ENCODE data around the gene GINS2.

Gene GINS2

GRCh38 chr16:85724936-85725335, 36.2 kb upstream of the GINS2 start:
- Histone ChIP-seq H3K9me3 (ENCODE audit: control insufficient read depth, low read length) (peaks cover 2% of the 10 kb centered on the region), H3K9ac (ENCODE audit: low read length) (no peak overlapping the region), H3K36me3 (ENCODE audit: control insufficient read depth, insufficient read depth, low read length, severe bottlenecking) (no peaks in the 10 kb centered on the region), H3K4me3 (ENCODE audit: low read length) (no peak overlapping the region), H3K27me3 (replicated peaks; ENCODE audit: control insufficient read depth, insufficient read depth, low read length) (no peaks in the 10 kb centered on the region), H3K4me1 (ENCODE audit: control insufficient read depth, insufficient read depth, low read length) (no peaks in the 10 kb centered on the region)
- DNase-seq (ENCODE audit: low read depth), result no peak

GRCh38 chr16:85724126-85724879, 35.5 kb upstream of the GINS2 start:
- H3K4me1 ChIP-seq (ENCODE audit: control insufficient read depth, insufficient read depth, low read length), result no peaks in the 10 kb centered on the region
- no peaks in the 10 kb centered on the region for H3K36me3 ChIP-seq (ENCODE audit: control insufficient read depth, insufficient read depth, low read length, severe bottlenecking)
- no peak overlapping the region for H3K4me3 ChIP-seq (ENCODE audit: low read length)
- peaks cover 2% of the 10 kb centered on the region for H3K9me3 ChIP-seq (ENCODE audit: control insufficient read depth, low read length)
- DNase-seq (ENCODE audit: low read depth), result no peak
- no peaks in the 10 kb centered on the region for H3K27me3 ChIP-seq (replicated peaks; ENCODE audit: control insufficient read depth, insufficient read depth, low read length)
- H3K9ac ChIP-seq (ENCODE audit: low read length), result no peak overlapping the region

DNA sequence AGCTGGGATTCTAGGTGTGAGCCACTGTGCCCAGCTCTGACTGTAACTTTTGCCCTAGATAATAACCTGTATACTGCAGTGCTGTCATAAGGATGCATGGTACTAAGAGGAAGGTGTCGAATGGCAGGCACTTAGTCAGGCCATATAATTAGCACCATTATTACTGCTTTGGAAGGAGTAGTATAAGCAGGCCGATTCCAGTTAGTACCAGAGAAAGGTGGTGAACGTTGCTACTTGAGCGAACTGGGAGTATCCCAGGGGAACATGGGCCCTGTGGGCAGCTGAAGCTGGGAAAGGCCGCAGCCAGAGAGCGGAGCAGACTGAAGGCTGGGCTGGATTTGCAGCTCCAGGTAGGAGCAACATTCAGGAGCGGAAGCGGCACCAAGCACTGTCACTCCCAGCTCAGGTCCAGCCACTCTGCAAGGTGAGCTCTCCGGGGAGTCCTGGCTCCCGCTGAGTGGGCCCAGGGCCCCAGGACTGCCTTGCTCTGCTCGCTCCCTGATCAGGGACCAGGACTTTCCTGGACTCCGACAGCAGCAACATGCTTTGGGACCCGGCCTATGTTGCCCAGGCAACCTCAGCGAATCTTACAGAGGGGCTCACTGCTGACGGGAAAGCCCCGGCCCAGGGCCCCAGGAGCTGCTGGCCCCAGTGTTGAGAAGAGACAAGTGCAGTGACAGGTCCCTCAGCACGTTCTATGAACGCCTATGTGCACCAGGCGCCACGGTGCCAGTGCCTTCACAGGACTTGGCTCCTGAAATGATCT, 33.6 kb upstream of the GINS2 start:
- H3K4me3 ChIP-seq (ENCODE audit: low read length), result no peak overlapping the region

GRCh38 chr16:85720302-85720637, 31.5 kb upstream of the GINS2 start:
- DNase-seq (ENCODE audit: low read depth), result no peak
- no peaks in the 10 kb centered on the region for H3K9me3 ChIP-seq (ENCODE audit: control insufficient read depth, low read length)
- H3K4me1 ChIP-seq (ENCODE audit: control insufficient read depth, insufficient read depth, low read length), result peaks cover 2% of the 10 kb centered on the region
- H3K9ac ChIP-seq (ENCODE audit: low read length), result no peak overlapping the region
- no peak overlapping the region for H3K4me3 ChIP-seq (ENCODE audit: low read length)
- peaks cover 9% of the 10 kb centered on the region for H3K27me3 ChIP-seq (replicated peaks; ENCODE audit: control insufficient read depth, insufficient read depth, low read length)
- no peaks in the 10 kb centered on the region for H3K36me3 ChIP-seq (ENCODE audit: control insufficient read depth, insufficient read depth, low read length, severe bottlenecking)

More for the DNA sequence above, 33.6 kb upstream of the GINS2 start:
- Histone ChIP-seq H3K9me3 (ENCODE audit: control insufficient read depth, low read length) (peaks cover 2% of the 10 kb centered on the region), H3K27me3 (replicated peaks; ENCODE audit: control insufficient read depth, insufficient read depth, low read length) (no peaks in the 10 kb centered on the region), H3K9ac (ENCODE audit: low read length) (no peak overlapping the region), H3K4me1 (ENCODE audit: control insufficient read depth, insufficient read depth, low read length) (no peaks in the 10 kb centered on the region), H3K36me3 (ENCODE audit: control insufficient read depth, insufficient read depth, low read length, severe bottlenecking) (no peaks in the 10 kb centered on the region)
- no peak for DNase-seq (ENCODE audit: low read depth)

DNA sequence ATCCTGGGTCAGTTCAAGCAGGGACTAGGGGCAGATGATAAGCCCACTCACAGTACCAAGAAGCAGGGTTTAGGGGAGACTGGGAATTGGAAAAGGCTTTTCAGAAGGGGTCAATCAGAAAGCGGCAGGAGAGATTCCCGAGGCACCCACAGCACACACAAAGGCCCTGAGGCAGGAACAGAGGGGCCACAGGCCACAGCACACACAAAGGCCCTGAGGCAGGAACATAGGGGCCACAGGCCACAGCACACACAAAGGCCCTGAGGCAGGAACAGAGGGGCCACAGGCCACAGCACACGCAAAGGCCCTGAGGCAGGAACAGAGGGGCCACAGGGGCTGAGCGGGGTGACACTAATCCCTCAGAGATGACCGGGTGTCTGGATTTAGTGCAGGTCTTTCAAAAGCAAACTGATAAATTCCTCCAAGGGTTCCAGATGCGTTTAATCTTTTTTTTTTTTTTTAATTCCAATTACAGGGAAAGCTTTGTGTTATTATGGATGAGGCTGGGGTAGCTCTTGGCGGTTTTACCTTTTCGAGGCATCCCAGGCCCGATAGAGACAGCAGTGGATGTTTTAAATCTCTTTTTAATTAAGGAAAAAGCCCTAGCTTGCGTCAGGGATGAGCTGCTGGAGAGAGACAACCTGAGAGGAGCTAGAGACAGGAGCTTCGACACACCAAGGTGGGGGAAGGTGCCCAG, 31.0 kb upstream of the GINS2 start:
- Histone ChIP-seq H3K4me3 (ENCODE audit: low read length) (no peak overlapping the region), H3K27me3 (replicated peaks; ENCODE audit: control insufficient read depth, insufficient read depth, low read length) (peaks cover 9% of the 10 kb centered on the region), H3K9ac (ENCODE audit: low read length) (no peak overlapping the region), H3K4me1 (ENCODE audit: control insufficient read depth, insufficient read depth, low read length) (peaks cover 5% of the 10 kb centered on the region), H3K9me3 (ENCODE audit: control insufficient read depth, low read length) (no peaks in the 10 kb centered on the region), H3K36me3 (ENCODE audit: control insufficient read depth, insufficient read depth, low read length, severe bottlenecking) (no peaks in the 10 kb centered on the region)
- DNase-seq (ENCODE audit: low read depth), result no peak

DNA sequence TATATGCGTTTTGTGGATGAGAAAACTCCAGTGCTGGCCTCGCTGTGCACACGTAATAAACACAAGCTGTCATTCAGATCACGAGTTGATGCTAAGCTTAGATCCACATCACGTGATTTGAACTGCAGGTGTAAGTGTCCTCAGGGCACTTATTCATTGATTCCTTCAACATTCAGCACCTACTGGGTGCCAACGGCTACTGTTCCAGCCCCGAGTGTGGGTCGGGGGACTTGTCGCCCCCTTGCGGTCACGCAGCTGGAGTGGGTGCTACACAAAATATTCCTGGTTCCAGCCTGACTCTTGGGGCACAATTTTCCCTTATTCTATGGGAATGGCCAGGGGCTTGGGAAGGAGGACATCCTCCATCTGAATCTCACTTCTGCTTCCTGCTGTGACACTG, 29.9 kb upstream of the GINS2 start:
- peak; percentile 44 for DNase-seq (ENCODE audit: low read depth)
- peaks cover 11% of the 10 kb centered on the region for H3K27me3 ChIP-seq (replicated peaks; ENCODE audit: control insufficient read depth, insufficient read depth, low read length)
- no peak overlapping the region for H3K9ac ChIP-seq (ENCODE audit: low read length)
- peaks cover 5% of the 10 kb centered on the region for H3K4me1 ChIP-seq (ENCODE audit: control insufficient read depth, insufficient read depth, low read length)
- H3K36me3 ChIP-seq (ENCODE audit: control insufficient read depth, insufficient read depth, low read length, severe bottlenecking), result no peaks in the 10 kb centered on the region
- H3K9me3 ChIP-seq (ENCODE audit: control insufficient read depth, low read length), result no peaks in the 10 kb centered on the region
- no peak overlapping the region for H3K4me3 ChIP-seq (ENCODE audit: low read length)

DNA sequence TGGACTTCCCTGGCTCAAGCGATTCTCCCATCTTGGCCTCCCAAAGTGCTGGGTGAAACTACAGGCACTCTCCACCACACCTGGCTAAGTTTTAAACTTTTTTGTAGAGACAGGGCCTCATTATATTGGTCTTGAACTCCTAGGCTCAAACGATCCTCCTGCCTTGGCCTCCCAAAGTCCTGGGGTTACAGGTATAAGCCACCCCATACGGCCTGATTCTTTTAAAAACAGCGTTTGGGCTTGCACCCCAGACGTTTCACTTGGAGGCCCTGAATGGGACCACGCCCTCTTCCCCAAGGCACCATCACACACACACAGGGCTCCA, 29.4 kb upstream of the GINS2 start:
- Histone ChIP-seq H3K27me3 (replicated peaks; ENCODE audit: control insufficient read depth, insufficient read depth, low read length) (peaks cover 14% of the 10 kb centered on the region), H3K9me3 (ENCODE audit: control insufficient read depth, low read length) (no peaks in the 10 kb centered on the region), H3K4me3 (ENCODE audit: low read length) (no peak overlapping the region), H3K9ac (ENCODE audit: low read length) (no peak overlapping the region), H3K36me3 (ENCODE audit: control insufficient read depth, insufficient read depth, low read length, severe bottlenecking) (no peaks in the 10 kb centered on the region), H3K4me1 (ENCODE audit: control insufficient read depth, insufficient read depth, low read length) (peaks cover 5% of the 10 kb centered on the region)
- no peak for DNase-seq (ENCODE audit: low read depth)

GRCh38 chr16:85717393-85718152, 28.8 kb upstream of the GINS2 start:
- DNase-seq (ENCODE audit: low read depth), result peak; percentile 84
- Histone ChIP-seq H3K9ac (ENCODE audit: low read length) (no peak overlapping the region), H3K9me3 (ENCODE audit: control insufficient read depth, low read length) (no peaks in the 10 kb centered on the region), H3K4me3 (ENCODE audit: low read length) (no peak overlapping the region), H3K36me3 (ENCODE audit: control insufficient read depth, insufficient read depth, low read length, severe bottlenecking) (no peaks in the 10 kb centered on the region), H3K4me1 (ENCODE audit: control insufficient read depth, insufficient read depth, low read length) (peaks cover 5% of the 10 kb centered on the region), H3K27me3 (replicated peaks; ENCODE audit: control insufficient read depth, insufficient read depth, low read length) (peaks cover 14% of the 10 kb centered on the region)

DNA sequence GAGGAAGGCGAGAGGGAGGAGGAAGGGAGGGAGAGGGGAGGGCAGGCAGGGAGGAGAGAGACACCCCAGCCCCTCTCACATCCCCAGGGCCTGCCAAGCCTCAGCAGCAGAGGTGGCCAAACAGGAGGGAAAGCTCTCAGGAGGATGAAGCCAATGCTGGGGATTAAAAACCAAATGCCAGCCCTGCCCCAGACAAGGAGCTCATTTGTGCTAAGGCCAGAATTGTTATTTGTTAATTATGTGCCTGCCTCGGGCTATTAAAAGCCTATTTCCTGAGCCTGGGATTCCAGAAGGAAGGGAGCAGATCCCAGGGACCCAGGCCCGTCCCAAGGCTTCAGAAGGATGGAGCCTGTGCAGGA, 27.9 kb upstream of the GINS2 start:
- Histone ChIP-seq H3K9me3 (ENCODE audit: control insufficient read depth, low read length) (peaks cover 7% of the 10 kb centered on the region), H3K9ac (ENCODE audit: low read length) (no peak overlapping the region), H3K27me3 (replicated peaks; ENCODE audit: control insufficient read depth, insufficient read depth, low read length) (peaks cover 14% of the 10 kb centered on the region), H3K4me3 (ENCODE audit: low read length) (no peak overlapping the region), H3K4me1 (ENCODE audit: control insufficient read depth, insufficient read depth, low read length) (peaks cover 5% of the 10 kb centered on the region), H3K36me3 (ENCODE audit: control insufficient read depth, insufficient read depth, low read length, severe bottlenecking) (no peaks in the 10 kb centered on the region)
- no peak for DNase-seq (ENCODE audit: low read depth)

DNA sequence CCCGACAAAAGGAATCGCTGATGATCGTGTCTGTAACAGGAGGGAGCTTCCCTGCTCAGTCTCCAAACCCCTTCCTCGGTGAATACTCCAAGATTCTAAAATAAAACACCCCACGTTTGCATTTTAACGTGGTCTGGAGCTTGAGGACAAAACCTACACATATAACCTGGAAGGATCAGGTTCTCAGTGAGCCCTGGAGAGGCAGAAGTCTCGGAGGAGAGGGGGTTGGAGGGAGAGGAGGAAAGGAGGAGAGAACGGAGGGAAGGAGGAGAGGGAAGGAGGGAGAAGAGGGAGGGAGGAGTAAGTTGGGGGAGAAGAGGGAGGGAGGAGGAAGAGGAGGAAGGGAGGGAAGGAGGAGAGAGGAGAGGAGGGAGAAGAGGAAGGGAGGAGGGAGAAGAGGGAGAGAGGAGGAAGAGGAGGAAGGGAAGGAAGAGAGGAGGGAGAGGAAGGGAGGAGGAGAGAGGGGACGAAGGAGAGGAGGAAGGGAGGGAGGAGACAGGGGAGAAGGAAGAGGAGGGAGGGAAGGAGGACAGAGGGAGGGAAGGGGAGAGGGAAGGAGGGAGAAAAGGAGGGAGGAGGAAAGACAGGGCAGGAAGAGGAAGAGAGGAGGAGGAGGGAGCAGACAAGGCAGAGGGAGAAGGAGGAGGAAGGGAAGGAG, 27.4 kb upstream of the GINS2 start:
- no peak overlapping the region for H3K4me3 ChIP-seq (ENCODE audit: low read length)
- no peaks in the 10 kb centered on the region for H3K36me3 ChIP-seq (ENCODE audit: control insufficient read depth, insufficient read depth, low read length, severe bottlenecking)
- H3K9ac ChIP-seq (ENCODE audit: low read length), result no peak overlapping the region
- peaks cover 5% of the 10 kb centered on the region for H3K4me1 ChIP-seq (ENCODE audit: control insufficient read depth, insufficient read depth, low read length)
- H3K9me3 ChIP-seq (ENCODE audit: control insufficient read depth, low read length), result peaks cover 9% of the 10 kb centered on the region
- H3K27me3 ChIP-seq (replicated peaks; ENCODE audit: control insufficient read depth, insufficient read depth, low read length), result peaks cover 14% of the 10 kb centered on the region
- DNase-seq (ENCODE audit: low read depth), result no peak
